Liver (tissue), 2 donors: ENCODE results near the gene MYADML2.
"Not testable (repeated sequence)": the region's sequence is repeated elsewhere in the genome, so short reads cannot be mapped to it uniquely, and the experiment has no call there.

Experiments
- CTCF ChIP-seq: fragments of 150-350 bp; IDR thresholded peaks from 2 replicates; pipeline ENCODE4 v1.5.1; 2017; ENCODE audit warnings: improper control_type of control experiment, low read depth, low read length; ENCODE audit not compliant: missing input control
- MAX ChIP-seq: IDR thresholded peaks from 2 replicates; pipeline ENCODE4 v1.6.1; 2016; ENCODE audit warnings: antibody characterized with exemption
- REST ChIP-seq: IDR thresholded peaks from 2 replicates; pipeline ENCODE4 v1.6.1; 2016; ENCODE audit warnings: antibody characterized with exemption, mild to moderate bottlenecking
- YY1 ChIP-seq: IDR thresholded peaks from 2 replicates; pipeline ENCODE4 v1.6.1; 2016; ENCODE audit warnings: antibody characterized with exemption, mild to moderate bottlenecking
- donor health status: healthy.

- not testable (repeated sequence) for TF ChIP-seq YY1, MAX, REST, CTCF
Observed at GRCh38 chr17:81953443-81953842, 6.4 kb upstream of the MYADML2 start.
